Measurements from ENCODE around the gene ANKRD23. TPM values are rescaled to one million over a fixed set of nuclear protein-coding genes. Genes with fewer than 3 reads are reported as not detected.

ANKRD23 gene
- total RNA-seq, 2 experiments from 2014 or later, result 6.5 to 6.7 TPM

DNA sequence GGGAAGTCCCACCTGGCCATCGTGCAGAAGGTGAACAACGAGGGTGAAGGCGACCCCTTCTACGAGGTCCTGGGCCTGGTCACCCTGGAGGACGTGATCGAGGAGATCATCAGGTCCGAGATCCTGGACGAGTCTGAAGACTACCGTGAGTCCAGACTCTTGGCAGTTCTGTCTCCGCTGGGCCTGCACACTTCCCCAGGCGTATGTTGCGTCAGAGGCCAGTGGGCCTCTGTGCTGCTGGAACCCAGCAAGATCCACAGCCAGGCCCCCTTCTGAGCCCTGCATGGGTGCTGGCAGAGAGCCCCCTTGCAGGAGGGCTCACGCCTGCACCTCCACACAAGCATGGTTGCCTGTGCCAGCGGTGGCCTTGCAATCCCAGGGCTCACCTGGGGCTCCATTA, 18.8 kb downstream of the ANKRD23 start:
- no peak overlapping the region for H3K4me3 ChIP-seq (ENCODE audit: low read depth, low read length, poor library complexity, severe bottlenecking)
- CTCF ChIA-PET (ENCODE audit: unreplicated experiment), result no interaction called here
- no TSS peak for BruUV-seq (replicated peaks)

DNA sequence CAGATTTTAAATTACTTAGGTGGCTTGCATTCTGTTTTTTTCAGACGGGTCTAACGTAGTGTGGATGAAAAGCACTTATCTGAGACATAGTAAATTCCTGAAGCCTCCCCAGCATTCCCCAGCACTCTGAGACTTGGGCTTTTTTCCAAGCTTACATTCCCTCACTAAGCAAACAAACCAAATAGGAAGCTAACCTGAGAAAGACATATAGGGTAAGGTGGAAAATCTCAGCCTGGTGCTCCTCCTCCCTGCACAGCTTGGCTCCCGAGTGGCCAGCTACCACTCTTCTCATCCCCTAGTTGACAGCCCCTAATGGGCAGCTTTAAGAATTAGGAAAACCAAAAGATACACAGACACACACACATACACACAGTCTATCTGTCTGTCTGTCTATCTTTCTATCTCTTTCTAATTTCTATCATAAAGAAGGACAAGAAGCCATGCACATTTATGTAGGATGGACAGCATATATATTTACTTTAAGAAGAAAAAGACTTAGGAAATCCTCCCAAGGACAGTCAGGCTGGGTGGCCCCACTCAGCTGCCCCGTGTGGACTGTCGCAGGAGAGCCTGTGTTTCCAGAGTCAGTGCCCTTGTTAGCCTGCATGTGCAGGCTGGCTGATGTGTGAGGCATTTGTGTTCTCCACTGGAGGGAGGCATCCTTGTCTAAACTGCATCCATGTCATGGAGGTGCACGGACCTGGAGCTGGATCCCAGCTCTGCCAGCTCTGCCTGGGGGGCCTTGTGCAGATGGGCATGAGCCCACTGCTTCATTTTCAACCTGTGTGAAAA, 19.5 kb downstream of the ANKRD23 start:
- Histone ChIP-seq H3K4me1 (ENCODE audit: insufficient read depth, low read length, poor library complexity, severe bottlenecking) (peaks cover 15% of the 10 kb centered on the region), H3K4me2 (ENCODE audit: low read length) (no peak overlapping the region), H4K20me1 (ENCODE audit: insufficient read depth, low read length) (peaks cover 5% of the 10 kb centered on the region; the same call in 1 of the 2 replicates), H3K9me2 (ENCODE audit: insufficient read depth, low read length) (no peaks in the 10 kb centered on the region), H3K27ac (ENCODE audit: low read depth, low read length, poor library complexity, severe bottlenecking) (no peak overlapping the region), H2AFZ (ENCODE audit: low read length) (no peak overlapping the region), H3K4me3 (ENCODE audit: low read depth, low read length, poor library complexity, severe bottlenecking) (no peak overlapping the region), H3K36me3 (ENCODE audit: insufficient read depth, low read length) (peaks cover 69% of the 10 kb centered on the region; the same call in 1 of the 2 replicates), H3K9me3 (ENCODE audit: low read length) (no peaks in the 10 kb centered on the region), H3K79me2 (ENCODE audit: insufficient read depth, low read depth, low read length) (peaks cover 6% of the 10 kb centered on the region; the same call in 1 of the 2 replicates)
- intact Hi-C loops (cut with micrococcal nuclease; ENCODE audit: unreplicated experiment), result no loop called here
- no peak for DNase-seq (ENCODE audit: low spot score)
- ChIA-PET CTCF (ENCODE audit: unreplicated experiment) (no interaction called here), POLR2A (no interaction called here)
- no TSS peak for BruUV-seq (replicated peaks)
- no peak for TF ChIP-seq EZH2phosphoT487 (IDR thresholded peaks at IDR 0.05; ENCODE audit: borderline replicate concordance, low read depth, low read length)
- TF ChIP-seq, protein P1, sequence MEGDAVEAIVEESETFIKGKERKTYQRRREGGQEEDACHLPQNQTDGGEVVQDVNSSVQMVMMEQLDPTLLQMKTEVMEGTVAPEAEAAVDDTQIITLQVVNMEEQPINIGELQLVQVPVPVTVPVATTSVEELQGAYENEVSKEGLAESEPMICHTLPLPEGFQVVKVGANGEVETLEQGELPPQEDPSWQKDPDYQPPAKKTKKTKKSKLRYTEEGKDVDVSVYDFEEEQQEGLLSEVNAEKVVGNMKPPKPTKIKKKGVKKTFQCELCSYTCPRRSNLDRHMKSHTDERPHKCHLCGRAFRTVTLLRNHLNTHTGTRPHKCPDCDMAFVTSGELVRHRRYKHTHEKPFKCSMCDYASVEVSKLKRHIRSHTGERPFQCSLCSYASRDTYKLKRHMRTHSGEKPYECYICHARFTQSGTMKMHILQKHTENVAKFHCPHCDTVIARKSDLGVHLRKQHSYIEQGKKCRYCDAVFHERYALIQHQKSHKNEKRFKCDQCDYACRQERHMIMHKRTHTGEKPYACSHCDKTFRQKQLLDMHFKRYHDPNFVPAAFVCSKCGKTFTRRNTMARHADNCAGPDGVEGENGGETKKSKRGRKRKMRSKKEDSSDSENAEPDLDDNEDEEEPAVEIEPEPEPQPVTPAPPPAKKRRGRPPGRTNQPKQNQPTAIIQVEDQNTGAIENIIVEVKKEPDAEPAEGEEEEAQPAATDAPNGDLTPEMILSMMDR (conservative IDR thresholded peaks at IDR 0.05; ENCODE audit: low read length), result no peak

More for the DNA sequence above, 18.8 kb downstream of the ANKRD23 start:
- intact Hi-C loops (cut with micrococcal nuclease; ENCODE audit: unreplicated experiment), result no loop called here
- no peaks in the 10 kb centered on the region for H3K9me2 ChIP-seq (ENCODE audit: insufficient read depth, low read length)
- no peak overlapping the region for H3K4me2 ChIP-seq (ENCODE audit: low read length)
- peaks cover 74% of the 10 kb centered on the region; the same call in 1 of the 2 replicates for H3K36me3 ChIP-seq (ENCODE audit: insufficient read depth, low read length)
- no peak overlapping the region for H3K27ac ChIP-seq (ENCODE audit: low read depth, low read length, poor library complexity, severe bottlenecking)
- peaks cover 5% of the 10 kb centered on the region; the same call in 1 of the 2 replicates for H4K20me1 ChIP-seq (ENCODE audit: insufficient read depth, low read length)
- no peak for DNase-seq (ENCODE audit: low spot score)
- H3K4me1 ChIP-seq (ENCODE audit: insufficient read depth, low read length, poor library complexity, severe bottlenecking), result peaks cover 8% of the 10 kb centered on the region
- TF ChIP-seq, protein P1 (conservative IDR thresholded peaks at IDR 0.05; ENCODE audit: low read length), result no peak
- TF ChIP-seq EZH2phosphoT487 (IDR thresholded peaks at IDR 0.05; ENCODE audit: borderline replicate concordance, low read depth, low read length), result no peak
- peaks cover 6% of the 10 kb centered on the region; the same call in 1 of the 2 replicates for H3K79me2 ChIP-seq (ENCODE audit: insufficient read depth, low read depth, low read length)
- H2AFZ ChIP-seq (ENCODE audit: low read length), result no peak overlapping the region
- no peaks in the 10 kb centered on the region for H3K9me3 ChIP-seq (ENCODE audit: low read length)
- POLR2A ChIA-PET, result no interaction called here

DNA sequence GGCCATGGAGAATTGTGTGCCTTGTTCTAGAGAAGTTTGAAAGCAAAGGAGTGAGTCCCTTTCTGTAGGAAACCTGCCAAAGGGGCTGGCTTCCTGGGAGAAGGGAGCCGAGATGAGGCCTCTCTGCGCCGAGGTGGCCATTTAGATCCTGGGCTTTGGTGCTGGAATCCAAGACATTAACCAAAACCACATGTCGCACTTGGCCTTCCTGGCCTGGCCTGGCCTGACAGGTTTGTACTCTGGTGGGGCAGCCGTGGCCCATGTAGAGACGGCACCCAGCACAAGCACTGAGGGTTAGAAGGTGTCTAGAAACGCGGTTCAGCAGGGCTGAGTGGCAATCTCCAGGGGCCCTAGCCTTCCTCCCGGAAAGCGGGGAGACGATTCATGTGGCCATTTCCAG, 20.6 kb downstream of the ANKRD23 start:
- Histone ChIP-seq H3K36me3 (ENCODE audit: insufficient read depth, low read length) (peaks cover 66% of the 10 kb centered on the region; the same call in 1 of the 2 replicates), H3K9me2 (ENCODE audit: insufficient read depth, low read length) (no peaks in the 10 kb centered on the region), H2AFZ (ENCODE audit: low read length) (no peak overlapping the region), H3K79me2 (ENCODE audit: insufficient read depth, low read depth, low read length) (peaks cover 13% of the 10 kb centered on the region; the same call in 1 of the 2 replicates), H3K4me3 (ENCODE audit: low read depth, low read length, poor library complexity, severe bottlenecking) (no peak overlapping the region), H4K20me1 (ENCODE audit: insufficient read depth, low read length) (peaks cover 5% of the 10 kb centered on the region; the same call in 1 of the 2 replicates), H3K9me3 (ENCODE audit: low read length) (no peaks in the 10 kb centered on the region), H3K4me2 (ENCODE audit: low read length) (no peak overlapping the region), H3K4me1 (ENCODE audit: insufficient read depth, low read length, poor library complexity, severe bottlenecking) (peaks cover 26% of the 10 kb centered on the region), H3K27ac (ENCODE audit: low read depth, low read length, poor library complexity, severe bottlenecking) (no peak overlapping the region)
- intact Hi-C loops (cut with micrococcal nuclease; ENCODE audit: unreplicated experiment), result no loop called here
- CTCF ChIA-PET (ENCODE audit: unreplicated experiment), result no interaction called here
- POLR2A ChIA-PET, result no interaction called here
- TF ChIP-seq, protein P1 (conservative IDR thresholded peaks at IDR 0.05; ENCODE audit: low read length), result no peak
- no peak for TF ChIP-seq EZH2phosphoT487 (IDR thresholded peaks at IDR 0.05; ENCODE audit: borderline replicate concordance, low read depth, low read length)
- DNase-seq (ENCODE audit: low spot score), result no peak
- no TSS peak for BruUV-seq (replicated peaks)

All from OCI-LY7 (cell line).